HG03025 (cell line): ENCODE results near the gene AP3B2.

ENCODE experiments used
- ATAC-seq: cut with Tn5 transposase; IDR thresholded peaks from one replicate; pipeline ENCODE4 v1.9.1; 2021; ENCODE audit warnings: mild to moderate bottlenecking, moderate library complexity; ENCODE audit not compliant: unreplicated experiment, low FRiP score

The AP3B2 gene

DNA sequence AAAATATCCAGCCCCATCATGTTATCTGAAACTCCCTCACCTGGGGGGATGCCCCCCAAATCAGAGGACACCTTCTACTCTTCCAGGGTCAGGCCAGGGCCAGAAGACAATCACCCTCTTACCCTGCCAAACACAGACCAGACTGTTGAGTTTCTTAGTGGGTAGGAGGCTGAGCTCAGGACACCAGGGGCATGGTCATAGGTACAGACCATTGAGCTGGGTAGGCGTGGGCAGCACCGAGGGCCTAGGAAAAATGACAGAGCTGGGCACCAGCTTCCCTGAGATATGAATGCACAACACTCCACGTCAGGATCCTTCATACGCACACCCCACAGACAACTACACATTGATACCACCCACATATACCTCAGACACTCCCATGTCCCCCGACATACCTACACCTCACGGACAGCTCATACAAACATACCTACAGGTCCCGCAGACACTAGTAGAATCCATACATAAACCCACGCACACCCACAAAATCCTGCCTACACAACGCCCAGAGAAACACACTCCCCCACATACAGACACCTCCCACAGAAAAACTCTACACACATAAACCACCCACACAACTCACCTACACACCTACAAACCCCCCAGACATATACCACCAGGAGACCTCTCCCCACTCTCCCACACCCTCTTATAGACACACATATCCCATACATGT lies 11.8 kb downstream of the AP3B2 start:
- ATAC-seq = no peak

DNA sequence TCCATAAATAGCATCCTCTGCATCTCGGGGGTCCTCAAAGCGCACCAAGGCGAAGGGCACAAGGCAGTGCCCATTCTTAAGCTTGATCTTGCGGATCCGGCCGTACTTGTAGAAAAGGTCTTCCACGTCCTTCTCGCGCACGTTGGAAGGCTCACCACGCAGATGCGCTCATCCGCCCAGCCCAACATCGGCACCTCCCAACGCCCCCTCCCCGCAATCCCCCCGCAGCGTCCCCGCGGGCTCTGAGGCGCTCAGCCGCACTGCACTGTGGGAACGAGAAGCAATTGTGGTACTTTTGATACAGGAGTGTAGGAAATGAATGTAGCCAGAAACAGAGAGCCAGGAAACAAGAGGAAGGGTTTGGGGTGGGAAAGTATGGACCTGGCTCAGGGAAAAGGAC lies 17.5 kb downstream of the AP3B2 start:
- ATAC-seq = no peak

DNA sequence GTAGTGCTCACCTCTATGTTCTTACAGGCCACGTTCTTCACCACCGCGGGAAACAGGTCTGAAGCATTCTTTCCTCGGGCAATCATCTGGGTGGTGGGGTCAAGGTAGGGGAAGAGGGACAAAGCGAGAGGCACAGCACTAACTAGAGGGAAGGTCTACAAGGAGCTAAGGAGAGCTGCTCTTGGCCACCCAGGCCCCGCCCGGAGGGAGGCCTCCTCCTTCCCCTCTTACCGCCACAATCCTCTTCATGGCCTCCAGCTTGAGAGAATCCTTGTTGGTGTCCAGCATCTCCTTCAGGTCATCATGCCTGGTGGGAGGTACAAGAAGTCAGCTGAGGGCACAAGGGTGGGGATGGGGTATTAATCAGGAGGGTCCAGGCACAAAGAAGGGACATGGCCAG lies 20.5 kb downstream of the AP3B2 start:
- ATAC-seq = no peak

DNA sequence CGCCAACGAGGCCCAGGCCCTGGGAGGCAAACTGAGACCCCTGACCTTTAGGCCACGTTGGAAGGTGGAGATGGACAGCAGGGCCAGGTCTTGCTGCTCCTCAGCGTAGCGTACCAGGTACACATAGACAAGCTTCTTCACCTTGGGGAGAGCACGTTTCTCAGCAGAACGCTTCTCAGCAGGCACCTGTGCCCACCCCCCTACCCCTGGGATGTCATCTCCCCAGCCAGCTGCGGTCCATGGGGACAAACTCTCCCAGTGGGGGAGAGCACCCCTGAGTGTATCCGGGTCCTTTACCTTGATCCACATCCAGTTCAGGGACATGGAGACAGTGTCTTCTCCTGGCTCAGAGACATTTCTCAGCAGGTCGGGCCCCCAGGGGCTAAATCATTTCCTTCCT lies 21.0 kb downstream of the AP3B2 start:
- ATAC-seq = no peak

DNA sequence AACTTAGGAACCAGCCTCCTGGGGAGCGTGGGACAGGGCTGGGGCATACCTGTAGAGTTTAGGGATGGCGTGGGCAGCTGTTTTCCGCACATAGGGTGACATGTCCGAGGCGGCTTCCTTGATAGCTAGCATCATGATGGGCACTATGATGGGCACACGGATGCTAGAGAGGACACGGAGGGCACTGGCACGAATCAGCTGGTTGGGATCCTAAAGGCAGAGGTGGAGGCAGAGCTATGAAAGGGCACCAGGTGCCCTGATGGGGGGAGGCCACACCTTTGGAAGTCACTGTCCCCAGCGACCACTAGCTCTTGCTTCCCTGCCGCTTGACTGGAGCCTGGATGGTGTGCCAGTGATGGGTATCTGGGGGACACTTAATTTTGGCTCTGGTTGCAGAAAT lies 28.3 kb downstream of the AP3B2 start:
- ATAC-seq = no peak

DNA sequence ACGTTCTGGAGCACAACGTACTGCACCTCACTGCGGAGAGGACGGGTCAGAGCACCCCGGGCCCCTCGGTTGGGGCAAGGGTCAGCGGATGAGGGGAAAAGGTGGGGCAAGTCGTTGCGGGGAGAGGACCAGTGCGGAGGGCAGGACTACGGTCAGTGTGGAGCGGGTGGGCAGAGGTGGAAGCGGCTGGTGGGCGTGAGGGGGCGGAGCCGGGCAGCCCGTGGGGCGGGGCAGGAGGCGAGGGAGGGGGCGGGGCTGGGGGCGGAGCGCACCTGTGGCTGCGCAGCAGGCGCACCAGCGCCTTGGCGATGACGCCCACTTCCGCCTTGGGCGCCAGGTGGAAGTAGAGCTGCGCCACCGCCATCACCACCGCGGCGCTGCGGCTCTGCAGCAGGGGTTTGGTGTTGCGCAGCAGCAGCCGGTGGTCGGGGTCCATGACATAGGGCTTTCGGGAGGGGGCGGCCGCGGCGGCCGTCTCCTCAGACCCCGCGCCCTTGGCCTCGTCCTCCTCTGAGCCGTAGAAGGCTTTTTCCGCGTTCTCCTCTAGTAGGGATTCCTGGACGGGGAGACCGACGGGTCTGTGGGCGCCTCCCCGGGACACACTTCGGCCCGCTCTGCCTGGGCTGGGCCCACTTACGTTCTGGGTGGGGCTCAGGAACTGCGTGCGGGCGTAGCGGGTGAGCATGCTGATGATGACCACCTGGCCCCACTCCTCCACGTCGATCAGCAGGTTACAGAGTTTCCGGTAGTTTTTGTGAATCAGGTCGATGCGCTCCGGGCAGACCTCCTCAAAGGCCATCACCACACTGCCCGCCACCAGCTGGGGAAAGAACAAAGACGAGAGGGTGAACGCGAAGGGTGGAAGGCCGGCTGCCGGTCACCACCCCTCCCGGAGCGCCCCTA lies 29.2 kb downstream of the AP3B2 start:
- peak; percentile 72 for ATAC-seq

DNA sequence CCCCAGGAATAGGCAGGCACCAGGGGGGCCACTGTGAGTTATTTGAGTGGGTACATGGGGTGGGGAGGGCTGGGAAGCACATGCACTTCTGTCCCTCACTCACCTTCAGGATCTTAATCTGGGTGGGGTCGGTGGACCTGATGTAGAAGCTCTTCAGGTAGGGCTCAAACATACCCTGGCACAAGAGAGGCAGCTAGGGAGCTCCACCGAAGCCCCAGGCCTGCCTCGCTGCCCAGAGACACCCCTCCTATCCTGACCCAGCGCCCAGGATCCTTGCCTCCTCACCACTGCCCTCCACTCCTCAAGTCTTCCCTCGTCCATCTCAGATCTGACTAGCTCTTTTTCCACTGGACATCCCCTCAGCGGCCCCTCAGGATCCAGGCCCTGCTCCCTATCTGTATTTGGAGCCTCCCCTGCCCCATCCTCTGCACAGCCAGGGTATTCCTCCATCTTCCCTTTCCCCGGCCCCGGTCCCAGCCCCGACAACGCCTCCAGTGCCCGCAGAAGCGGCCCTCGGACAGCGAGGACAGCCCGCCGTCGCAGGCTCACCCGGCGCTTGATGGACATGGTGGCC lies 30.0 kb downstream of the AP3B2 start:
- ATAC-seq = no peak

DNA sequence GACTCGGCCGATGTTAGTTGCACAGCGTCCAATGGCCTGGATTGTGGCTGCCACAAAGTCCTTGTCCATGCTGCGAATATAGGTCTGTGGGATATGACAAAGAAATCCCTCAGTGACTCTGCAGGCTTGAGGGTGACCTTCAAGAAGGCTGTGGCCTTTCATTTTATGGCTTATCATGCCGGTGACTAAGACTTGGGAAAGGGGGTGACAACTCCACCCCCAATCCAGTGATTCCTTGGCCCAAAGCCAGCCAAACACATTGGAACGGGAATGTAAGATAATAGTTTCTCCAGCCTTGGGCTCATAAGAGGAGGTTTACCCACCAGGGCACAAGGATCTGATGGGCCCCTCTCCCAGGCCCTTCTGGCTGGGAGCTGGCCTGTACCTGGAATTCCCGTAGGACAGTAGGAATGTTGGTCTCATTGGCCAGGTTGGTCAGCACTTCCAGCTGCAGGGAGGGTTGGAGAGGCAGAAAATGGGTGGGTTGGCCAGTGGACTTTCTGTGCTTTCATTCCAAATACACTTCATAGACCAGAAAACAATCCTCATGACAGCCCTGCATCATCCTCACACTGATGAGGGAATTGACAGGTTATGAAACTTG lies 31.9 kb downstream of the AP3B2 start:
- ATAC-seq = no peak

DNA sequence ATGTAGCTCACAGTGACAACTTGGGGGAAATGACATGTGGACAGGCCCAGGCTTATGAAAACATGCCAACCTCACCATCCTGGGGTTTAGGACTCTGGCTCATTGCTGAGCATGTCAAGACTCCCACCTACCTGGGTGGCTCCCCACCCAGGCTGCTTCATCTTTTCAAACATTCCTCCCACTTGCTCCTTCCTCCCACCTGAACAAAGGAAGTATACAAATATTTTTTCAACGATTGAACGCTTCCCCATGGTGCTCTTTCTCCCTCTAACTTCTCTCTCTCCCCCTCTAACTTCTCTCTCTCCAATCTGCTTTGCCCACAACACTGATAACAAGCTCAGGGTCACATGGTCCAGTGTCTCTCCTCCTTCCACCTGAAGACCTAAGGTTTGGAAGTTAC lies 34.8 kb downstream of the AP3B2 start:
- ATAC-seq = no peak

DNA sequence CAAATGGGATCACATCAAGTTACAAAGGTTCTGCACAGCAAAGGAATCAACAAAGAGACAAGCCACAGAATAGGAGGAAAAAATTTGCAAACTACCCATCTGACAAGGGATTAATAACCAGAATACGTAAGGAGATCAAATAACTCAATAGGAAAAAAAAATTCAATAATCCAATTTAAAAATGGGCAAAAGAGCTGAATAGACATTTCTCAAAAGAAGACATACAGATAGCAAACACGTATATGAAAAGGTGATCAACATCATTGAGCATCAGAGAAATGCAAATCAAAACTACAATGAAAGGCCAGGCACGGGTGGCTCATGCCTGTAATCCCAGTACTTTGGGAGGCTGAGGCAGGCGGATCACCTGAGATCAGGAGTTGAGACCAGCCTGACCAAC lies 39.0 kb downstream of the AP3B2 start:
- no peak for ATAC-seq

DNA sequence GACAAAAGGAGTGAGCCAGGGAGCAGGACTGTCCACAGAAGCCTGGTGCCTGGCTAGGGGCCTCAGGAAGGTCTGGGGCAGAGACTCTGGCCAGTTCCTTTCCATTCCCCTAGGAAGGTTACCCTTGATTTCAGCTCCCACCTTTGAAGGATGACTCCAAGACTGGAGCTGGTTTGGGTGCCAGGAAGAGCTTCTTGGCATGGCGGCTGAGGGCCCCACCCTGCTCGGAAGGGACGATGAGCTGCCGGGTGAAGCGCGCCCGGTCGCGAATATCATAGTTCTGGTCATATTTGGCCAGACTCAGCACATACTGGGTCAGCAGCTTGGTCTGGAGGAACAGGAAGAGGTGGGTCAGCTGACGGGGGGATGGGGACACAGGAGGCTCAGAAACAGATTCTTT lies 43.1 kb downstream of the AP3B2 start:
- ATAC-seq = no peak

DNA sequence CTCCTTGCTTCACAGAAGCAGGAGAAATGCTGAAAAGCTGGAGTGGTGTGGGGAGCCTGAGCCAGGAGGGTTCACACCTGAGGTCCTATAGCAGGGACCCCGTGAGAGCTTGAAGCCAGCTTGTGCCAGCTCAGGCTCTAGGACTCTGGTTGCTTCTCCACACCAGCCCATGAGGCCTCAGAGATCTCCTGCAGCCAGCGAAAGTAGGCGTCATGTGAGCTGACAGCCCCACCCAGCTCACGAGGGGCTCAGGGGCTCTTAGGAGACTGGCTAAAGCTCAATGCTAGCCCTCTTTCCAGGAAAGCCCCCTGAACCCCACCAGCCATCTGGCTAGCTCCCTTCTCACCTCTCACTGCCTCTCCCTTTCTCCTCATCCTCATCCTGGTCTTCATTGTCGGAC lies 45.7 kb downstream of the AP3B2 start:
- ATAC-seq = no peak

DNA sequence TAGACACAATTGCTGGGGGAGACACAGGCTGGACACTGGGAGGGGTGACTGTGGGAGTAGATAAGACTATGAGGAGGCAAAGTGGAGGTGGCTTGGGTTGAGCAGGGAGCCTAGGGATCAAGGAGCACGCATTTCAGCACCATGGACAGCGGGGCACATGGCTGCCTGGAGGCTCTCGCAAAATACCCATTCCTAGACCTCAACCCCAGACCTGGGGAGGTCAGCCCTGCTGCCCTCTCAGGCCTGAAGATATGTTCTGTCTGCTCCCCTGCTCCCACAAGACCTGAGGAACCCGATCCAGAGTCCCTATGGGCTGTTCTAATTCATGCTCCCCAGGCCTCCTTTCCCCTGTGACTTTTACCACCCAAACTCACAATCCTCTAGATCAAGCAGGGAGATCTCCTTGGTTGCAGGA lies 46.5 kb downstream of the AP3B2 start:
- ATAC-seq = no peak

DNA sequence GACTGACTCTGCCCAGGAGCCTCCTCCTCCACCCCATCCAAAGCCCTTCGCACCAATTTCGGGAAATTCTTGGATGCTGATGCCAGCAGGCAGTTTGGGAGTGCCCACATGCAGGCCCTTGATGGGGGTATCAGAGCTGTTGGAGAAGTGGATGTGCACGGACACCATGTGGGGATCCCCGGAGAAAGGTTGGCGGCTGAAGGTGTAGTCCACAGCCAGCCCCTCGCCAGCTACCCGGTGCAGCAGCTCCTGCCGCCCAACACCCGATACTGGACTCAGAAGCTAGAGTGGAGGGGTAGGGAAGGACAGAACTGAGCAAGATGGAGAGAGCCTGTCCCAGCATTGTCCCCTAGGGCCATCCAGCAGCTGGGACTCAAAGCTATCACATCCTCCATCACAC lies 47.0 kb downstream of the AP3B2 start:
- no peak for ATAC-seq

DNA sequence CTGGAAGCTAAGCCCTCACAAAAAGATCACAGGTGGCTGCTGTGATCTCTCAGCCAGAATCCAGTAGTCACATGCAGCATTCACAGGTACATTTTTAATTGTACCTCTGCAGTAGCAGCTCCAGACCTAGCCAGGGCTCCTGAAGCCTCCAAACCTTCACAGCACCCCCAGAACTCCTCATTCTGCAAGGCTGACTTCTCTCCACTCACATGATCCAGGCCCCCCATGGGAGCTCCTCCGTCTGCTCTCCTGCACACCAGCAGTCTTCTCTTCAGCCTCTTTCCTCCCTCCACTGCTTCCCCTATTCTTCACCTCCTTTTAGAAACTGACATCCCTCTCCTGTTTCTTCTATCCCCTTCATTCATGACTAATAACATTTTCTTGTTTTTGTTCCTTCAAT lies 49.3 kb downstream of the AP3B2 start:
- ATAC-seq = no peak

DNA sequence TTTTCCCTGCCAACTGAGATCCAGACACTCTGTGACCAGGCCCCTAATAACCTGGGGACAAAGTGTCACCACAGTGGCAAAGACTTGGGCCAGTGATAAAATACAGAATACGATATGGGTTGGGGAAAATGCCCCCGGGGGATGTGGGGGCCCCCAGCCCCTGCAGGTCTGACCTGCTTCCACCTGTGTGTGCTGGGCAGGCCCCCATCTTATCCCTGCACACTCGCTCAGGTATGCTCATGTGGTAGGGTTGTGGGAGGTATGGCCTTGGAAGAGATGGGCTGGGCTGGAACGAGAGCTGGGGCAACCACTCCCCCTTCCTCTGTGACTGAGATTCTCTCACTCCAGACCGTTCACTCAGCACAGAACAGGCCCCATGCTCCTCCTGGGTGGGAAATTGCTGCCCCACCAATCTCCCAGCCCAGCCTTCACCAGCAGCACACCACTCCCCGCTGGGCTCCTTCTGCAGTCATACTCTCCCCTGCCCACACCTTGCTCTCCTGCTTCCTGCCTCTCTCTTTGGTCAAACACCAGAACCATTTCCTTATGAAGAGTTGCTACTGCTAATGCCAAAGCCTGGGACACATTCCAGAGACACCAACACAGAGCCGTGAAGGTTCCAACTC lies 52.9 kb downstream of the AP3B2 start:
- no peak for ATAC-seq

DNA sequence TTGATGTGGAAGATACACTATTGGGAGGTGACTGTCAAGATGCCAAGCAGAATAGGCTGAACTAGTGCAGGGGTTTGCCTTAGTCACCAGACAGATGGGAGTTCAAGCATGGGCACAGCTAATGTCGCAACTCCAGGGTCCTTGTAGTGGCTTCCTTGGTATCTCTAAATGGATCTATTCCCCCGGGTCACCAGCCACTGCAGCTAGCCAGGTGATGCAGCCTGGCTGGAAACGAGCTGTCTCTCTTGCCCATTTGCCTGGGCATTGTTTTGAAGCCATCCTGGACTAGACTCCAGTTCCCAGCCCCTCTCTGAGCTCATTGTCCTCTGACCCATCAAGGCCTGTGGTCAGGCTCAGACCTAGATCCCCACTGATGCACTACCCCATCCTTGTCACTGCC lies 54.1 kb downstream of the AP3B2 start:
- no peak for ATAC-seq

DNA sequence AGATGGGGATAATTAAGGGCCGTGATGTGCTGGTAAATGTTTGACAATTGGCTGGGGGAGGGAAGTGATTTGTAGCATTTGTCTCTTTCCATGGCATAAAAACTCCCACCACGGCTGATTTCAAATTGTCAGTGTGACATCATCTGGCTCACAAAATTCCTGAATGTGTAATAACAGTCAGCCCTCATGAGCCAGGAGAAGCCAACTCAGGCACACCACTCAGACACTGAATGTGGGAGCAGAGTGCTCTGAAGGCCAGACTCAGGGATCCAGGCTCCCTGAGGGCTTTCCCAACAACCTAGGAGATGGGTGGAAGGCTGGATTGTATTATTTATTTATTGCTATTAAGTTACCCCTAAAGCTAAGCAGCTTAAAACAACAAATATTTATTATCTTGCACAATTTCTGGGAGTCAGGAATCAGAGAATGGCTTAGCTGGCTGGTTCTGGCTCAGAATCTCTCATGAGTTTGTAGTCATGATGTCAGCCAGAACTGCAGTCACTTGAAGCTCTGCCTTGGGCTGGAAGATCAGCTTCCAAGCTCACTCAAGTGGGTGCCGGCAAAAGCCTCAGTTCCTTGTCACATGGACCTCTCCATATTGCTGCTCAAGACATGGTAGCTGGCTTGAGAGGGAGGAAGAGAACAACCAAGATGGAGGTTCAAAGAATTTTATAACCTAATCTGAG lies 56.0 kb downstream of the AP3B2 start:
- ATAC-seq = no peak

DNA sequence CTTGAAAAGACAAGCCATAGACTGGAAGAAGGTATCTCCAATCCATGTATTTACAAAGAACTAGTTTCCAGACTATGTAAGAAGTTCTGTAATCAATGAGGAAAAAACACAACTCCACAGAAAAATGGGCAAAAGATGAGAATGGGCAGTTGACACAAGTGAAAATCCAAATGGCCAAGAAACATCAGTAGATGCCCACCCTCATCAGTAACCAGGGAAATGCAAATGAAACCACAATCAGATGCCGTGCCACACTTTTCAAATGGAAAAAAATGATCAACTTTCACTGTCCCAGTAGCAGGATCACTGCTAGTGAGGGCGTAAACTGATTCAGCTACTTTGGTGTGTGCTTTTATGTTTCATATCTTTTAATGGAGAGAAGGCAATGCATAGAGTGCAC lies 58.0 kb downstream of the AP3B2 start:
- ATAC-seq = no peak

DNA sequence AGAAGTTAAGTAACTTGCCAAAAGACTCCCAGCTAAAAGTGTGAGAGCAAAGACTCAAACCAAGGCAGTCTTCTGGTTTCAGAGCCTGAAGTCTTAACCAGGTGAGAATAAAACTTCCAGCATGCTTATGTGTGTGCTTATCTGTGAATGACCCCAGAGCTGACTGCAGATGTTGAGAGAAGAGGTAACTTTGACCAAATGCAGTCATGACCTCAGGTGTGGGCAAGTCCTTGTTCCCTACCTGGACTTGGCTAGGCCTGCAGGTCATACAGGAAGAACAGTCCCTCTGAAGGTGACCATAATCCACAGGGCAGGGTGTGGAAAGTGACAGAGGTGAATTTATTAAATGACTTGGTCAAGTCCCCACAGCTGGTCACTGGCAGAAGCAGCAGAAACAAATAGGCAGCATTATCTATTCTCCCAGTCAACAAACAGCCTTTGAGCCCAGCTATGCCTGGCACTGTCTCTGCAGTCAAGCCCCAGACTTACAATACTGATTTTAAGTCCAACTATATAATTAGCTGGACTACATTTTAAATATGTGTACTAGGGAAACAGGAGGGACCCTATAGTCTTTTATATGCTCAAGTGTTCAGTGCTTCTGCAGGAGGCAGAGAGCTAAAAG lies 59.5 kb downstream of the AP3B2 start:
- ATAC-seq = no peak
